Measurements from ENCODE around the gene OBSL1.

Gene OBSL1

GRCh38 chr2:219609149-219609750 lies 37.9 kb upstream of the OBSL1 start:
- no peak for TF ChIP-seq CTCF (IDR thresholded peaks at IDR 0.05; ENCODE audit: low read depth, low read length)
- H3K4me3 ChIP-seq (ENCODE audit: low read depth, low read length), result no peak overlapping the region
- no peak for DNase-seq (ENCODE audit: low read depth, low spot score)
- in situ Hi-C loops (cut with HindIII; ENCODE audit: low sequenced_read_pairs), result no loop called here

GRCh38 chr2:219608399-219608964 lies 37.1 kb upstream of the OBSL1 start:
- H3K4me3 ChIP-seq (ENCODE audit: low read depth, low read length), result no peak overlapping the region
- no peak for TF ChIP-seq CTCF (IDR thresholded peaks at IDR 0.05; ENCODE audit: low read depth, low read length)
- in situ Hi-C loops (cut with HindIII; ENCODE audit: low sequenced_read_pairs), result no loop called here
- no peak for DNase-seq (ENCODE audit: low read depth, low spot score)

- H3K4me3 ChIP-seq (ENCODE audit: low read depth, low read length), result no peak overlapping the region
- TF ChIP-seq CTCF (IDR thresholded peaks at IDR 0.05; ENCODE audit: low read depth, low read length), result no peak
- in situ Hi-C loops (cut with HindIII; ENCODE audit: low sequenced_read_pairs), result no loop called here
- no peak for DNase-seq (ENCODE audit: low read depth, low spot score)
Measured at GRCh38 chr2:219607931-219608330, 36.6 kb upstream of the OBSL1 start.

- H3K4me3 ChIP-seq (ENCODE audit: low read depth, low read length), result no peak overlapping the region
- no peak for DNase-seq (ENCODE audit: low read depth, low spot score)
- in situ Hi-C loops (cut with HindIII; ENCODE audit: low sequenced_read_pairs), result no loop called here
- TF ChIP-seq CTCF (IDR thresholded peaks at IDR 0.05; ENCODE audit: low read depth, low read length), result no peak
Measured at GRCh38 chr2:219605607-219605954, 34.2 kb upstream of the OBSL1 start.

- TF ChIP-seq CTCF (IDR thresholded peaks at IDR 0.05; ENCODE audit: low read depth, low read length), result no peak
- H3K4me3 ChIP-seq (ENCODE audit: low read depth, low read length), result no peak overlapping the region
- no peak for DNase-seq (ENCODE audit: low read depth, low spot score)
- in situ Hi-C loops (cut with HindIII; ENCODE audit: low sequenced_read_pairs), result no loop called here
Measured at GRCh38 chr2:219603771-219604170, 32.4 kb upstream of the OBSL1 start.

- no peak for DNase-seq (ENCODE audit: low read depth, low spot score)
- in situ Hi-C loops (cut with HindIII; ENCODE audit: low sequenced_read_pairs), result no loop called here
- no peak for TF ChIP-seq CTCF (IDR thresholded peaks at IDR 0.05; ENCODE audit: low read depth, low read length)
- H3K4me3 ChIP-seq (ENCODE audit: low read depth, low read length), result peak overlapping the region; percentile 76
Measured at GRCh38 chr2:219598308-219599078, 27.2 kb upstream of the OBSL1 start.

All from astrocyte of the spinal cord (primary cell).